ENCODE results near the gene DNAJC10.

DNAJC10 gene

DNA sequence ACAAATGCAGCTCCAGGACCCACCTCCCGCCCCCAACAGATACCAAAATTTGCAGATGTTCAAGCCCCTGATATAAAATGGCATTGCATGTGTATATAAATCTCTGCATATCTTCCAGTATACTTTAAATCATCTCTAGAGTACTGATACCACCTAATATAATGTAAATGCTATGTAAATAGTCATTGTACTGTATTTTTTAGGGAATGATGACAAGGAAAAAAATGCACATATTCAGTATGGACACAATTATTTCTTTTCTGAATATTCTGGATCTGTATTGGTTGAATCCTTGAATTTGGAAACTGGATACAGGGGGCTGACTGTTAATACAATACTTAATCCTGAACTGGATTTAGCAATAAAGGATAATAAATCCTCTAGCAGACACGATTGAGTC is 82.7 kb downstream of the DNAJC10 start:
- Histone ChIP-seq H2BK15ac (replicated peaks; ENCODE audit: low read depth) (no peak overlapping the region), H3K4me3 (ENCODE audit: low read length) (no peak overlapping the region), H3K56ac (ENCODE audit: low read length) (no peak overlapping the region), H2BK120ac (ENCODE audit: low read depth, low read length) (no peak overlapping the region), H3K4me1 (ENCODE audit: control insufficient read depth, low read depth, low read length) (no peaks in the 10 kb centered on the region), H3K27me3 (ENCODE audit: insufficient read depth, low read length, poor library complexity) (no peaks in the 10 kb centered on the region), H2BK5ac (ENCODE audit: low read length) (no peak overlapping the region), H3K4ac (ENCODE audit: low read depth, low read length) (no peak overlapping the region), H3K4me2 (ENCODE audit: low read length) (no peak overlapping the region), H3K23ac (ENCODE audit: low read length) (no peak overlapping the region), H3K27ac (ENCODE audit: low read depth, low read length) (no peak overlapping the region), H3K36me3 (ENCODE audit: control insufficient read depth, insufficient read depth, low read length) (no peaks in the 10 kb centered on the region), H3K18ac (ENCODE audit: low read length) (no peak overlapping the region), H4K5ac (ENCODE audit: low read length) (no peak overlapping the region), H2AK5ac (ENCODE audit: low read length) (no peak overlapping the region), H4K8ac (ENCODE audit: low read depth, low read length) (no peak overlapping the region), H3K79me1 (ENCODE audit: low read length) (no peaks in the 10 kb centered on the region), H3K9ac (ENCODE audit: low read length) (no peak overlapping the region), H3K79me2 (ENCODE audit: control insufficient read depth, insufficient read depth, low read length) (no peaks in the 10 kb centered on the region)
- no peak for DNase-seq
- WGBS (ENCODE audit: extremely low coverage, insufficient coverage, low lambda C conversion rate): no CpG with 5 or more reads among the region's 2 CpGs

DNA sequence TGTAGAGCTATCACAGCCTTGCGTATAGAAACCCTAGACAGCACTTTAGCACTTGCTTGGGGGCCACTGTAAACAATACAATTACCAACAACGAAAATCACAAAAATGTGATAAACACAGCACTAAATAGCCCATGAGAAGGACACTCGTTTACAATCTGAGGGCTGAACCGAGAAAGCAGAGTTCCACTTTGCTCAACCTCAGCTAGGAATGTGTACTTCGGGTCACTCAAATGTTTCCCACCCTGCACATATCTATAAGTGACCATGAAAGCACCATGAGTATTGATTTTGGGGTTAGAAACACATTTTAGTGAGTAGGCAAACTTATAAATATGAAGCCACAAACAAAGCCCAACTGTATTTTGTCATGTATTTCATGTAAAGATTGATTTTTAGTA is 88.1 kb downstream of the DNAJC10 start:
- no CpG with 5 or more reads among the region's 5 CpGs for whole genome bisulfite sequencing (ENCODE audit: extremely low coverage, insufficient coverage, low lambda C conversion rate)
- H3K23ac ChIP-seq (ENCODE audit: low read length): no peak overlapping the region
- H2AK5ac ChIP-seq (ENCODE audit: low read length): no peak overlapping the region
- H3K36me3 ChIP-seq (ENCODE audit: control insufficient read depth, insufficient read depth, low read length): no peaks in the 10 kb centered on the region
- H2BK15ac ChIP-seq (replicated peaks; ENCODE audit: low read depth): no peak overlapping the region
- H3K79me2 ChIP-seq (ENCODE audit: control insufficient read depth, insufficient read depth, low read length): no peaks in the 10 kb centered on the region
- no peak overlapping the region for H3K56ac ChIP-seq (ENCODE audit: low read length)
- no peak overlapping the region for H3K9ac ChIP-seq (ENCODE audit: low read length)
- no peak for DNase-seq
- H2BK120ac ChIP-seq (ENCODE audit: low read depth, low read length): no peak overlapping the region
- no peak overlapping the region for H3K27ac ChIP-seq (ENCODE audit: low read depth, low read length)
- H3K4me3 ChIP-seq (ENCODE audit: low read length): no peak overlapping the region
- H4K5ac ChIP-seq (ENCODE audit: low read length): no peak overlapping the region
- H3K4me2 ChIP-seq (ENCODE audit: low read length): no peak overlapping the region
- H3K4ac ChIP-seq (ENCODE audit: low read depth, low read length): no peak overlapping the region
- no peaks in the 10 kb centered on the region for H3K4me1 ChIP-seq (ENCODE audit: control insufficient read depth, low read depth, low read length)
- no peak overlapping the region for H3K18ac ChIP-seq (ENCODE audit: low read length)
- H3K79me1 ChIP-seq (ENCODE audit: low read length): no peaks in the 10 kb centered on the region
- no peak overlapping the region for H4K8ac ChIP-seq (ENCODE audit: low read depth, low read length)
- no peak overlapping the region for H2BK5ac ChIP-seq (ENCODE audit: low read length)
- no peaks in the 10 kb centered on the region for H3K27me3 ChIP-seq (ENCODE audit: insufficient read depth, low read length, poor library complexity)

- Histone ChIP-seq H3K27ac (ENCODE audit: low read depth, low read length) (no peak overlapping the region), H3K9ac (ENCODE audit: low read length) (no peak overlapping the region), H3K27me3 (ENCODE audit: insufficient read depth, low read length, poor library complexity) (no peaks in the 10 kb centered on the region), H2BK5ac (ENCODE audit: low read length) (no peak overlapping the region), H2BK15ac (replicated peaks; ENCODE audit: low read depth) (no peak overlapping the region), H3K56ac (ENCODE audit: low read length) (no peak overlapping the region), H3K79me1 (ENCODE audit: low read length) (no peaks in the 10 kb centered on the region), H3K4ac (ENCODE audit: low read depth, low read length) (no peak overlapping the region), H3K23ac (ENCODE audit: low read length) (no peak overlapping the region), H3K4me1 (ENCODE audit: control insufficient read depth, low read depth, low read length) (no peaks in the 10 kb centered on the region), H3K4me3 (ENCODE audit: low read length) (no peak overlapping the region), H3K36me3 (ENCODE audit: control insufficient read depth, insufficient read depth, low read length) (no peaks in the 10 kb centered on the region), H2BK120ac (ENCODE audit: low read depth, low read length) (no peak overlapping the region), H4K5ac (ENCODE audit: low read length) (no peak overlapping the region), H3K18ac (ENCODE audit: low read length) (no peak overlapping the region), H3K79me2 (ENCODE audit: control insufficient read depth, insufficient read depth, low read length) (no peaks in the 10 kb centered on the region), H4K8ac (ENCODE audit: low read depth, low read length) (no peak overlapping the region), H2AK5ac (ENCODE audit: low read length) (no peak overlapping the region), H3K4me2 (ENCODE audit: low read length) (no peak overlapping the region)
- DNase-seq: no peak
- WGBS (ENCODE audit: extremely low coverage, insufficient coverage, low lambda C conversion rate): no CpG with 5 or more reads among the region's 3 CpGs
Measured at GRCh38 chr2:182807319-182807718, 91.3 kb downstream of the DNAJC10 start.

GRCh38 chr2:182810087-182810486 is 94.0 kb downstream of the DNAJC10 start:
- Histone ChIP-seq H3K9ac (ENCODE audit: low read length) (no peak overlapping the region), H2BK15ac (replicated peaks; ENCODE audit: low read depth) (no peak overlapping the region), H3K4me2 (ENCODE audit: low read length) (no peak overlapping the region), H4K8ac (ENCODE audit: low read depth, low read length) (no peak overlapping the region), H3K18ac (ENCODE audit: low read length) (no peak overlapping the region), H2AK5ac (ENCODE audit: low read length) (no peak overlapping the region), H3K27me3 (ENCODE audit: insufficient read depth, low read length, poor library complexity) (no peaks in the 10 kb centered on the region), H2BK5ac (ENCODE audit: low read length) (no peak overlapping the region), H3K4ac (ENCODE audit: low read depth, low read length) (no peak overlapping the region), H3K4me1 (ENCODE audit: control insufficient read depth, low read depth, low read length) (no peaks in the 10 kb centered on the region), H4K5ac (ENCODE audit: low read length) (no peak overlapping the region), H3K79me2 (ENCODE audit: control insufficient read depth, insufficient read depth, low read length) (no peaks in the 10 kb centered on the region), H3K36me3 (ENCODE audit: control insufficient read depth, insufficient read depth, low read length) (no peaks in the 10 kb centered on the region), H3K79me1 (ENCODE audit: low read length) (no peaks in the 10 kb centered on the region), H3K4me3 (ENCODE audit: low read length) (no peak overlapping the region), H3K27ac (ENCODE audit: low read depth, low read length) (no peak overlapping the region), H3K23ac (ENCODE audit: low read length) (no peak overlapping the region), H2BK120ac (ENCODE audit: low read depth, low read length) (no peak overlapping the region), H3K56ac (ENCODE audit: low read length) (no peak overlapping the region)
- no peak for DNase-seq
- no CpG with 5 or more reads among the region's 3 CpGs for WGBS (ENCODE audit: extremely low coverage, insufficient coverage, low lambda C conversion rate)

GRCh38 chr2:182814380-182814779 is 98.3 kb downstream of the DNAJC10 start:
- no peak overlapping the region for H3K4ac ChIP-seq (ENCODE audit: low read depth, low read length)

GRCh38 chr2:182814804-182815203 is 98.7 kb downstream of the DNAJC10 start:
- no CpG with 5 or more reads among the region's 3 CpGs for WGBS (ENCODE audit: extremely low coverage, insufficient coverage, low lambda C conversion rate)
- H3K4me1 ChIP-seq (ENCODE audit: control insufficient read depth, low read depth, low read length): peaks cover 3% of the 10 kb centered on the region

More at GRCh38 chr2:182814380-182814779, 98.3 kb downstream of the DNAJC10 start:
- Histone ChIP-seq H3K27ac (ENCODE audit: low read depth, low read length) (no peak overlapping the region), H3K4me3 (ENCODE audit: low read length) (no peak overlapping the region), H3K56ac (ENCODE audit: low read length) (no peak overlapping the region), H3K18ac (ENCODE audit: low read length) (no peak overlapping the region), H3K79me2 (ENCODE audit: control insufficient read depth, insufficient read depth, low read length) (no peaks in the 10 kb centered on the region), H2BK120ac (ENCODE audit: low read depth, low read length) (no peak overlapping the region), H2AK5ac (ENCODE audit: low read length) (no peak overlapping the region), H3K23ac (ENCODE audit: low read length) (no peak overlapping the region), H3K79me1 (ENCODE audit: low read length) (no peaks in the 10 kb centered on the region), H3K4me1 (ENCODE audit: control insufficient read depth, low read depth, low read length) (peaks cover 3% of the 10 kb centered on the region), H2BK15ac (replicated peaks; ENCODE audit: low read depth) (no peak overlapping the region), H2BK5ac (ENCODE audit: low read length) (no peak overlapping the region), H3K9ac (ENCODE audit: low read length) (no peak overlapping the region), H4K5ac (ENCODE audit: low read length) (no peak overlapping the region), H4K8ac (ENCODE audit: low read depth, low read length) (no peak overlapping the region), H3K27me3 (ENCODE audit: insufficient read depth, low read length, poor library complexity) (no peaks in the 10 kb centered on the region), H3K36me3 (ENCODE audit: control insufficient read depth, insufficient read depth, low read length) (no peaks in the 10 kb centered on the region), H3K4me2 (ENCODE audit: low read length) (no peak overlapping the region)
- DNase-seq: no peak
- no CpG with 5 or more reads among the region's 6 CpGs for WGBS (ENCODE audit: extremely low coverage, insufficient coverage, low lambda C conversion rate)

More at GRCh38 chr2:182814804-182815203, 98.7 kb downstream of the DNAJC10 start:
- H3K56ac ChIP-seq (ENCODE audit: low read length): no peak overlapping the region
- no peak overlapping the region for H2BK15ac ChIP-seq (replicated peaks; ENCODE audit: low read depth)
- no peak overlapping the region for H2BK120ac ChIP-seq (ENCODE audit: low read depth, low read length)
- H3K9ac ChIP-seq (ENCODE audit: low read length): no peak overlapping the region
- H3K36me3 ChIP-seq (ENCODE audit: control insufficient read depth, insufficient read depth, low read length): no peaks in the 10 kb centered on the region
- no peak overlapping the region for H4K5ac ChIP-seq (ENCODE audit: low read length)
- H3K27me3 ChIP-seq (ENCODE audit: insufficient read depth, low read length, poor library complexity): no peaks in the 10 kb centered on the region
- no peaks in the 10 kb centered on the region for H3K79me1 ChIP-seq (ENCODE audit: low read length)
- H3K23ac ChIP-seq (ENCODE audit: low read length): no peak overlapping the region
- no peak overlapping the region for H2AK5ac ChIP-seq (ENCODE audit: low read length)
- H4K8ac ChIP-seq (ENCODE audit: low read depth, low read length): no peak overlapping the region
- no peak overlapping the region for H3K4me2 ChIP-seq (ENCODE audit: low read length)
- H3K79me2 ChIP-seq (ENCODE audit: control insufficient read depth, insufficient read depth, low read length): no peaks in the 10 kb centered on the region
- no peak overlapping the region for H2BK5ac ChIP-seq (ENCODE audit: low read length)
- H3K27ac ChIP-seq (ENCODE audit: low read depth, low read length): no peak overlapping the region
- no peak overlapping the region for H3K4me3 ChIP-seq (ENCODE audit: low read length)
- H3K4ac ChIP-seq (ENCODE audit: low read depth, low read length): no peak overlapping the region
- H3K18ac ChIP-seq (ENCODE audit: low read length): no peak overlapping the region
- DNase-seq: no peak
